Vagina (tissue), 2 donors: Measurements from ENCODE around the gene NPIPB6.
"Not testable (repeated sequence)": the region's sequence is repeated elsewhere in the genome, so short reads cannot be mapped to it uniquely, and the experiment has no call there.

Experiments used
- POLR2AphosphoS5 ChIP-seq, 2 donors: sonication (generic); formaldehyde crosslinking; IDR thresholded peaks; one replicate each; pipeline ENCODE4 v1.9.0; 2017; ENCODE audit warnings: antibody characterized with exemption in 2 of 2, mild to moderate bottlenecking in 2 of 2, low read depth in 1 of 2; ENCODE audit not compliant: insufficient read depth in 1 of 2
- TF ChIP-seq, protein P1 (sequence below), 3 experiments: fragments of 450-650 bp in 2 of 3; fragments of 200-600 bp in 1 of 3; sonication (generic) in 1 of 3; IDR thresholded peaks; one replicate each; pipeline ENCODE4 v1.5.1; 2017 to 2019; ENCODE audit warnings: antibody characterized with exemption in 3 of 3, mild to moderate bottlenecking in 2 of 3, moderate library complexity in 2 of 3

DNA sequence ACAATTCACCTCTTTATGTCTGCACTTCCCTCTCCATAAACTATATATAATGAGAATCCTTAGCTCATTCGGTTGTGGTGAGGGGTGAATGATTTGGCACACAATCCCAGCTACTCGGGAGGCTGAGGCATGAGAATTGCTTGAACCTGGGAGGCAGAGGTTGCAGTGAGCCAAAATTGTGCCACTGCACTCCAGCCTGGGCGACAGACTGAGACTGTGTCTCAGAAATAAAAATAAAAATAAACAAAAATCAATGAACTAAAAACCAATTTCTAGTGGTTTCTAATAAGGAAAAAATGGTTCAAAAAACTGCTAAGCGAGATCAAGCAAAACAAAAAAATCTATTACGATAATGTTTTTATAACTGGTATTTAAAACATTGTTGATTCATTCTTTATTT lies at the start of gene NPIPB6:
- TF ChIP-seq, protein P1, sequence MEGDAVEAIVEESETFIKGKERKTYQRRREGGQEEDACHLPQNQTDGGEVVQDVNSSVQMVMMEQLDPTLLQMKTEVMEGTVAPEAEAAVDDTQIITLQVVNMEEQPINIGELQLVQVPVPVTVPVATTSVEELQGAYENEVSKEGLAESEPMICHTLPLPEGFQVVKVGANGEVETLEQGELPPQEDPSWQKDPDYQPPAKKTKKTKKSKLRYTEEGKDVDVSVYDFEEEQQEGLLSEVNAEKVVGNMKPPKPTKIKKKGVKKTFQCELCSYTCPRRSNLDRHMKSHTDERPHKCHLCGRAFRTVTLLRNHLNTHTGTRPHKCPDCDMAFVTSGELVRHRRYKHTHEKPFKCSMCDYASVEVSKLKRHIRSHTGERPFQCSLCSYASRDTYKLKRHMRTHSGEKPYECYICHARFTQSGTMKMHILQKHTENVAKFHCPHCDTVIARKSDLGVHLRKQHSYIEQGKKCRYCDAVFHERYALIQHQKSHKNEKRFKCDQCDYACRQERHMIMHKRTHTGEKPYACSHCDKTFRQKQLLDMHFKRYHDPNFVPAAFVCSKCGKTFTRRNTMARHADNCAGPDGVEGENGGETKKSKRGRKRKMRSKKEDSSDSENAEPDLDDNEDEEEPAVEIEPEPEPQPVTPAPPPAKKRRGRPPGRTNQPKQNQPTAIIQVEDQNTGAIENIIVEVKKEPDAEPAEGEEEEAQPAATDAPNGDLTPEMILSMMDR (IDR thresholded peaks at IDR 0.05) = not testable (repeated sequence)
- TF ChIP-seq POLR2AphosphoS5 (IDR thresholded peaks at IDR 0.05; ENCODE audit: insufficient read depth in 1 of 2, low read depth in 1 of 2) = not testable (repeated sequence)
